A549 (cell line): ENCODE results near the gene ENO1. TPM values are rescaled to one million over a fixed set of nuclear protein-coding genes. Genes with fewer than 3 reads are reported as not detected.

Experiments
- ATAC-seq, 2 experiments: fragments of 200-7000 bp in 1 of 2; fragments of >200 bp in 1 of 2; cut with Nextera tagmentation in 1 of 2; cut with Tn5 transposase in 1 of 2; 3 replicates each; pipeline versions ENCODE4 v1.8.0 to v1.9.1; 2018 to 2020; ENCODE audit warnings: mild to moderate bottlenecking in 1 of 2, moderate library complexity in 1 of 2
- CTCF ChIA-PET: fragments of 300-600 bp; sonication (Branson Sonifier 250); formaldehyde crosslinking; extraction: SDS; loops from one replicate; lab custom pipeline; 2021; ENCODE audit warnings: antibody characterized with exemption, inconsistent platforms; lab: Yijun Ruan, JAX
- POLR2A ChIA-PET: fragments of 350-600 bp; formaldehyde crosslinking; extraction: SDS; loops from one replicate; lab custom pipeline; 2021; ENCODE audit warnings: antibody characterized with exemption, inconsistent platforms; lab: Yijun Ruan, JAX
- DNase-seq, 2 experiments: peaks; one replicate each; pipeline versions ENCODE4 v3.0.0 to v3.0.0-alpha.2; 2011 to 2016; ENCODE audit warnings: low read depth in 1 of 2, low spot score in 1 of 2
- FAIRE-seq: peaks from 2 replicates; lab custom pipeline; 2011; peaks lifted over from hg19 to GRCh38; lab: Jason Lieb, UNC
- H3K27ac ChIP-seq, 2 experiments: fragments of >200 bp; sonication (Bioruptor Twin); formaldehyde crosslinking; 3 replicates each; pipeline ENCODE4 v1.5.1; 2016 to 2017
- H3K4me1 ChIP-seq: fragments of >200 bp; sonication (Bioruptor Twin); formaldehyde crosslinking; 3 replicates; pipeline ENCODE4 v1.6.1; 2016
- H3K4me2 ChIP-seq: fragments of >200 bp; sonication (Bioruptor Twin); formaldehyde crosslinking; 3 replicates; pipeline ENCODE4 v1.6.1; 2016
- H3K4me3 ChIP-seq: fragments of >200 bp; sonication (Bioruptor Twin); formaldehyde crosslinking; 3 replicates; pipeline ENCODE4 v1.5.1; 2016
- H3K9me3 ChIP-seq: fragments of >200 bp; sonication (Bioruptor Twin); formaldehyde crosslinking; 3 replicates; pipeline ENCODE4 v1.6.1; 2016
- ATOH8 ChIP-seq: fragments of 250-450 bp; sonication (Bioruptor Pico); IDR thresholded peaks from 2 replicates; pipeline ENCODE4 v1.5.0; 2020; ENCODE audit warnings: low read depth, mild to moderate bottlenecking, moderate library complexity
- CEBPB ChIP-seq, 2 experiments: fragments of >200 bp in 1 of 2; sonication (Bioruptor Twin) in 1 of 2; formaldehyde crosslinking in 1 of 2; IDR thresholded peaks; 2 replicates each; pipeline ENCODE4 v1.6.1; 2012 to 2016
- CHD2 ChIP-seq: fragments of 150-350 bp; IDR thresholded peaks from 2 replicates; pipeline ENCODE4 v1.6.1; 2014; ENCODE audit warnings: low read length; ENCODE audit not compliant: partially characterized antibody
- CTCF ChIP-seq: fragments of >200 bp; sonication (Bioruptor Twin); formaldehyde crosslinking; IDR thresholded peaks from 3 replicates; pipeline ENCODE4 v1.5.1; 2016
- E2F6 ChIP-seq: IDR thresholded peaks from 2 replicates; pipeline ENCODE4 v1.6.1; 2012; ENCODE audit warnings: low read depth, borderline replicate concordance
- ELK1 ChIP-seq: fragments of 150-350 bp; IDR thresholded peaks from 2 replicates; pipeline ENCODE4 v1.6.1; 2014; ENCODE audit warnings: low read depth, mild to moderate bottlenecking, low read length
- EP300 ChIP-seq, 2 experiments: fragments of >200 bp; sonication (Bioruptor Twin); formaldehyde crosslinking; IDR thresholded peaks; 2 replicates in 1 of 2; 3 replicates in 1 of 2; pipeline ENCODE4 v1.6.1; 2016 to 2017
- FOXS1 ChIP-seq: fragments of 250-450 bp; sonication (Bioruptor Pico); IDR thresholded peaks from 2 replicates; pipeline ENCODE4 v1.5.0; 2020; ENCODE audit warnings: mild to moderate bottlenecking, moderate library complexity
- HEYL ChIP-seq: fragments of 250-450 bp; sonication (Bioruptor Pico); IDR thresholded peaks from 2 replicates; pipeline ENCODE4 v1.8.0; 2021; ENCODE audit warnings: mild to moderate bottlenecking, moderate library complexity
- HOXB13 ChIP-seq: fragments of 250-450 bp; sonication (Bioruptor Pico); IDR thresholded peaks from 2 replicates; pipeline ENCODE4 v1.5.0; 2020; ENCODE audit warnings: low read depth, mild to moderate bottlenecking, moderate library complexity
- HOXB5 ChIP-seq: fragments of 250-450 bp; sonication (Bioruptor Pico); IDR thresholded peaks from 2 replicates; pipeline ENCODE4 v1.5.0; 2020; ENCODE audit warnings: mild to moderate bottlenecking, moderate library complexity
- JUN ChIP-seq, 2 experiments: fragments of >200 bp; sonication (Bioruptor Twin); formaldehyde crosslinking; IDR thresholded peaks; 2 replicates in 1 of 2; 3 replicates in 1 of 2; pipeline ENCODE4 v1.6.1; 2016 to 2017
- KDM1A ChIP-seq: fragments of 200-600 bp; sonication (generic); IDR thresholded peaks from 2 replicates; pipeline ENCODE4 v1.6.1; 2016; ENCODE audit warnings: low read depth, mild to moderate bottlenecking
- KDM5A ChIP-seq: fragments of 200-600 bp; sonication (generic); IDR thresholded peaks from 2 replicates; pipeline ENCODE4 v1.6.1; 2016; ENCODE audit warnings: antibody characterized with exemption, mild to moderate bottlenecking
- MAFK ChIP-seq: fragments of 450-650 bp; IDR thresholded peaks from 2 replicates; pipeline ENCODE4 v1.6.1; 2014; ENCODE audit not compliant: partially characterized antibody
- MAZ ChIP-seq: fragments of 150-350 bp; IDR thresholded peaks from 2 replicates; pipeline ENCODE4 v1.6.1; 2014; ENCODE audit warnings: antibody characterized with exemption, low read depth, low read length, borderline replicate concordance
- NFE2L2 ChIP-seq: fragments of 150-350 bp; conservative IDR thresholded peaks from 2 replicates; pipeline ENCODE4 v1.6.1; 2014; ENCODE audit warnings: low read length
- PBX3 ChIP-seq: IDR thresholded peaks from 2 replicates; pipeline ENCODE4 v1.6.1; 2012
- POLR2A ChIP-seq: IDR thresholded peaks from 2 replicates; pipeline ENCODE4 v1.6.1; 2012; ENCODE audit warnings: mild to moderate bottlenecking, low read length
- RFX5 ChIP-seq: fragments of 450-650 bp; IDR thresholded peaks from 2 replicates; pipeline ENCODE4 v1.7.1; 2014; ENCODE audit warnings: antibody characterized with exemption, mild to moderate bottlenecking, moderate library complexity
- SMC3 ChIP-seq: fragments of >200 bp; sonication (Bioruptor Twin); formaldehyde crosslinking; IDR thresholded peaks from 3 replicates; pipeline ENCODE4 v1.6.1; 2018; ENCODE audit warnings: inconsistent platforms
- SREBF2 ChIP-seq: fragments of 450-650 bp; IDR thresholded peaks from 2 replicates; pipeline ENCODE4 v1.6.1; 2014; ENCODE audit warnings: mild to moderate bottlenecking, moderate library complexity
- USF2 ChIP-seq: fragments of 450-650 bp; IDR thresholded peaks from 2 replicates; pipeline ENCODE4 v1.6.1; 2014; ENCODE audit warnings: antibody characterized with exemption
- WGBS: methylation state at CpG from one replicate; pipeline ENCODE4 v1.1.6; 2017; ENCODE audit errors: missing lambda C conversion rate; 5-methylcytosine and 5-hydroxymethylcytosine counted together
- polyA plus RNA-seq, 4 experiments: library from polyadenylated mRNA; depleted of rRNA in 3 of 4; stranded (reverse); fragments of >200 nt; fragmentation: RNase III in 1 of 4; extraction: RNeasy Plus Mini Kit Qiagen cat#74134 plus additional on column Dnase treatment in 1 of 4; gene quantifications; 2 replicates in 3 of 4; 3 replicates in 1 of 4; pipeline ENCODE4 v1.2.3, GENCODE V29; 2011 to 2017

Gene ENO1
- polyA plus RNA-seq, 2 of the 4 experiments (the other 2 are of a cell fraction) = 1,899 to 2,981 TPM

- TF ChIP-seq ELK1 = no peak
- no peak for TF ChIP-seq HOXB13 (CRISPR knock-in tag)
- TF ChIP-seq PBX3 = no peak
- no peak for TF ChIP-seq KDM1A
- no peak for TF ChIP-seq HOXB5 (CRISPR knock-in tag)
- TF ChIP-seq, all 56 proteins: peak for 0
These were observed 37.1 kb downstream of the ENO1 start (continued) for GRCh38 chr1:8841395-8841794.

GRCh38 chr1:8839990-8840389, 38.5 kb downstream of the ENO1 start:
- POLR2A ChIA-PET = no interaction called here
- no peak overlapping the region for H3K4me2 ChIP-seq
- no peaks in the 10 kb centered on the region; the same call in 2 of the 3 replicates for H3K9me3 ChIP-seq
- no peak overlapping the region for H3K27ac ChIP-seq
- CTCF ChIA-PET = interaction anchor here (2.0 to 5.0 kb wide), 2 partner anchors 9 to 114 kb away, joined by 6 to 50 read pairs; no protein-coding TSS in a partner anchor
- no peak overlapping the region for H3K4me3 ChIP-seq
- no peak for FAIRE-seq
- TF ChIP-seq FOXS1 (CRISPR knock-in tag) (no peak), E2F6 (no peak), POLR2A (no peak), EP300 (IDR thresholded peaks at IDR 0.05) (no peak), KDM5A (no peak), PBX3 (no peak), NFE2L2 (no peak), CEBPB (IDR thresholded peaks at IDR 0.05) (no peak), USF2 (no peak), SREBF2 (no peak), ELK1 (no peak), RFX5 (no peak)
- no peaks in the 10 kb centered on the region for H3K4me1 ChIP-seq
- no peak for ATAC-seq
- no peak for DNase-seq
- 83% methylated on average over 7 of the region's 7 CpGs for WGBS

GRCh38 chr1:8835941-8836643, 42.4 kb downstream of the ENO1 start:
- POLR2A ChIA-PET = no interaction called here

More at GRCh38 chr1:8835941-8836643, 42.4 kb downstream of the ENO1 start:
- no peaks in the 10 kb centered on the region for H3K9me3 ChIP-seq
- CTCF ChIA-PET = interaction anchor here (2.0 to 5.0 kb wide), 3 partner anchors 8 to 13 kb away, joined by 7 to 50 read pairs (median 17); no protein-coding TSS in a partner anchor
- no peak overlapping the region for H3K4me3 ChIP-seq
- no peak overlapping the region for H3K4me2 ChIP-seq
- TF ChIP-seq SMC3 = no peak
- TF ChIP-seq MAFK = no peak
- TF ChIP-seq EP300 (IDR thresholded peaks at IDR 0.05) = no peak
- TF ChIP-seq ATOH8 = no peak
- no peak for TF ChIP-seq JUN (IDR thresholded peaks at IDR 0.05)
- TF ChIP-seq CTCF = no peak
- no peak for TF ChIP-seq POLR2A
- TF ChIP-seq HEYL = no peak
- TF ChIP-seq CHD2 = no peak
- TF ChIP-seq MAZ = no peak
- no peak overlapping the region for H3K27ac ChIP-seq
- ATAC-seq (no peak), FAIRE-seq (no peak), DNase-seq (no peak)
- H3K4me1 ChIP-seq = no peaks in the 10 kb centered on the region
- 79% methylated on average over 14 of the region's 14 CpGs for WGBS
